Stimulated activated CD8-positive, alpha-beta memory T cell treated with anti-CD3 and anti-CD28 coated beads, Interleukin-2, amount 100 ng/mL, for 1 hour (primary cell): ENCODE data around the gene SLC35D2.
"Not testable (repeated sequence)": the region's sequence is repeated elsewhere in the genome, so short reads cannot be mapped to it uniquely, and the experiment has no call there.

Experiments used
- DNase-seq, 2 donors: peaks; one replicate each; pipeline ENCODE4 v3.0.0-alpha.2; 2020; ENCODE audit warnings: low read depth in 2 of 2

Gene SLC35D2

DNA sequence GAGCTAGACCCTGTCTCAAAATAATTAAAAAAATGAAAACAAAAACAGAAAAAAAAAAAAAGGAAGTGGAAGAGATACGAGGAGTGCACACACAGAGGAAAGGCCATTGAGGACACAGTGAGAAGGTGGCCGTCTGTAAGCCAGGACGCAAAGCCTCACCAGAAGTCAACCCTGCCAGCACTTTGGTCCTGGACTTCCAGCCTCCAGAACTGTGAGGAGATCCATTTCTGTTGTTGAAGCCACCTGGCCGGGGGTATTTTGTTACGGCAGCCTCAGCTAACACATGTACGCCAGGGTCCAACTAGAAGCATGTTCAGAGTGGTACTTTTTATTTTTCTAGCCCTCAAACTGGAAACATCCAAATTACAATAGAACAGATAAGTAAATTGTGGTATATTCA lies 21.8 kb downstream of the SLC35D2 start:
- no peak for DNase-seq

DNA sequence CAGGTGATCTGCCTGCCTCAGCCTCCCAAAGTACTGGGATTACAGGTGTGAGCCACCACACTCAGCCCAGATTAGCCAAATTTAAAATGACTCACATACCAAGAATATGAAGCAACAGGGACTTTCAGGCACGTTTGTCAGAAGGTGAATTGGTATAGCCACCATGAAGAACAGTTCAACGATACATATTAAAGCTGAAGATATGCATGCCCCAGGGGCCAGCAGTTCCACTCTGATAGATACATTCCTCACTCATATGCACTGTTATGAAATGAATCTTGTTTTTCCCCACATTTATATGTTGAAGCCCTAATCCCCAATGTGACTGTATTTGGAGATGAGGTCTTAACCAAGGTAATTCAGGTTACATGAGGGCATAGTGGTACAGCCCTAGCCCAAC lies 22.5 kb downstream of the SLC35D2 start:
- no peak for DNase-seq

DNA sequence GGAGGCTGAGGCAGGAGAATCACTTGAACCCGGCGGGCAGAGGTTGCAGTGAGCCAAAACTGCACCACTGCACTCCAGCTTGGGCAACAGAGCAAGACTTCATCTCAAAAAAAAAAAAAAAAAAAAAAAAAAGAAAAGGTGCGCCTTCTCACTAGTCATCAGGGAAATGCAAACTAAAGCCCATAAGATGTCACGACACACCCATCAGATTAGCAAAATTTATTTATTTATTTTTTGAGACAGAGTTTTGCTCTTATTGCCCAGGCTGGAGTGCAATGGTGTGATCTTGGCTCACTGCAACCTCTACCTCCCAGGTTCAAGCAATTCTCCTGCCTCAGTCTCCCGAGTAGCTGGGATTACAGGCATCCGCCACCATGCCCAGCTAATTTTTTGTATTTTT lies 23.0 kb downstream of the SLC35D2 start:
- DNase-seq: not testable (repeated sequence)

DNA sequence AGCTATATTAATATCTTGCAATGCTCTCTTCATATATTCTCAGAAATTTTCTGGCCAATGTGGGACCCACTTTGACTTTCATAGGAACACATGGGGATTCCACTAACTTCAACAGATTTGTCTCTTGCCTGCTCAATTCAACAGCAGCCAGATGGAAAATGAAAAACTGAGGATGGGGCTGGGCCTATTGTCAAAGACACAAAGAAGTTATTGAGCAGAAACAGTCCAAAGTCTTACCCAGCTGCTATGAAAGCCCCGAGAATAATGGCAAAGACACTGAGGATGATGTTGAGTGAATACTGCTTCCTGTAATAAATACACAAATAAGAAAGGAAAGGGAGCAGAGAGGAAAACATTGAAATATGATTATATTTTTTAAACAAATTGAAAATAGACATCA lies 32.6 kb downstream of the SLC35D2 start:
- no peak for DNase-seq

DNA sequence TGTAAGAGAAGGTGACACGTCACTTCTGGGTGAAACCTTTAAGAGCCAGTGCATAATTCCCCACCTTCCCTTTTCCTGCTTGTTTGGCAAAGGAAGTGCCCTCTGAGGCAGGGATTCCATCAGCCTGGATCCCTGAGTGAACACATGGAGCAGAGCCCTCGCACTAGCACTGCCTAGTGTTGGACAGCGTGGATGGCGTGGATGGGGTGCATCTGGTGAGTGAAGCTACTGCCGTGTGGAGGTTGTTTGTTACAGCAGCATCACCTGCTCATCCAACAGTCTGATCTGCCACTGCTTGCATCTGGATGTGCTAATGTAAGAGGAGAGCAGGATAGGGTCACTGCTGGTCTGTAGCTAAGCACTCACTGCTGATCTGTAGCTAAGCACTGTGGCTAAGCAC lies 35.2 kb downstream of the SLC35D2 start:
- DNase-seq: no peak

DNA sequence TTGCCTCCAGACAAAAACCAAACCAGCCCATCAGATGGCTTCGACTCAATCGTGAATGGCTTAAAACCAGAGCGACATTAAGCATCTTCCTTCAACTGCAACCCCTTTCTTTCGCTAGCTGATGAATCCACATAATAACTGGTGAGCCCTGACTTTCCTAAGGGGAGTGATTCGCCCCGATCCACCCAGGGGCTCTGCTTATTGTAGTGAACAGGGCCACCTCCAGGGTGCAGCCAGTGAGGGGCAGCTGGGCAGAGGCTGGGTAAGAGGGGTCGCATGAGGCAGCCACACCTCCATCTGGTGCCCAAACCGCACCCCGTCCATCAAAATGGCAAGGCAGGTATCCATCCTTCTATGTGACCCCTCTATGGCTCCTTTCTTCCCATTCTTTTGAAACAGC lies 38.0 kb downstream of the SLC35D2 start:
- no peak for DNase-seq

DNA sequence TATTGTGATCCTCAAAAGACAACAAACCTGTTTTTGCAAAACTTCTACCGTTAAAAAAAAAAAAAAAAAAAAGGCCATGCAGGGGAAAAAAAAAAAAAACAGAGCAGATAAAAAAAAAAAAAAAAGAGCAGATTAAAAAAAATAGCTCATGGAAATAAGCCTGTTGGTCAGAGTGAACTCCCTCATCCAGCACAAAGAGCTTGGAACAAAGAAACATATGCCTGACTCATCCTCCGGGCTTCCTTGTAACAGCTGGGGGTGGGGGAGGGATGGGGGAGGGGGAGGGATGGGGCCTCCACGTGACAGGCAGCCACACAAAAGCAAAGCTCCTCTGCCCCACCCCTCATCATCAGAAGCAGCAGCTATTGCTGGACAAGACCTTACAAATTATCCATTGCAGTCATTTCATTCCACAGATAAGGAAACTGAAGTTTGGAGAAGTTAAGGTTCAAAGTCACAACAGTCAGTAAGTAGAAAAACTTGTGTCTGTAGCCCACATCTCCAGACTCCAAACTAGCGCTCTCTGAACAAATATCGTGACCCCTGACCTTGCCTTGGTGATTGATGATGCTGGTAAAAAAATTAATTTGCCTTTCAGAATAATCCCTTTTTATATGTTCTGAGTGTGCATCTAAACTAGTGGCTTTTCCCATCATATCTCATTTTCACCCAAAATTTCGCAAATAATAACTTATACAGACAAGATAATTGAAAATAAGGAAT lies 38.9 kb downstream of the SLC35D2 start:
- no peak for DNase-seq

DNA sequence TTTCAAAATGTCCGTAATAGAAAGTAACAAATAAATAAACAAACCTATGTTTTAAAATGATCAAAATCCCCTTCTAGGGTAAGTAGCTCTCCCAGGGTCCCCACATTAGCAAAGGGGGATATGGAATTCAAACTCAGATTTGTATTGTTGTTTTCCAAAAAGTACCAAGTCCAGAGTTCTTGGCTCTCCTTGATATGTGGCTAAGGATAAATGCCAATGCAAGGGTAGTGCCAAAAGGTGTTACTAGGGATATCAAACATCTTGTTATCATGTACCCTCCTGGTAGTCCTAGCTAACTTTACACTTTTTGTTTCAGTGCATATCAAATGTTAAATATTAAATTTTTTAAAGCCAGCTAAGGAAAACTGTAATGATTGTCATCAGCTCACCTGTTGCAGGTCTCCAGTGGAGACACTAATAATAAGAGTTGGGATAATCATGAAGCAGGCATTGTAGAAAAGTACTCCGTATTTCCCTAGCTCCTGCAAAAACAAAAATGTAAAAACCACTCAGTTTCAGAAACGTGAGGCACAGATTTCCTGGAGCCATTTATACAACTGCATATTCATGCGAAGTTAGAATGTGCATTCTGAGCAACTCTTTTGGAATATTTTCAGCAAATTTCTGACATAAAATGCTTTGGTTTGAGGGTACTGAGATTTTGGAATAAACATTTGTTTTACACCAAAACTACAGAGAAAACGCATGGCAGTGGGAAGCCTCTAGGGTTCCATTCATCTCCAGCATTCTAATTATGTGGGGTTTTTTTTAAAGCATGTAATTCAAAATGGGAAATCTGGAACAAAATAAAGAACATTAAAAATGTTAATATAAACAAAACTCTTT lies 39.8 kb downstream of the SLC35D2 start:
- DNase-seq: no peak

DNA sequence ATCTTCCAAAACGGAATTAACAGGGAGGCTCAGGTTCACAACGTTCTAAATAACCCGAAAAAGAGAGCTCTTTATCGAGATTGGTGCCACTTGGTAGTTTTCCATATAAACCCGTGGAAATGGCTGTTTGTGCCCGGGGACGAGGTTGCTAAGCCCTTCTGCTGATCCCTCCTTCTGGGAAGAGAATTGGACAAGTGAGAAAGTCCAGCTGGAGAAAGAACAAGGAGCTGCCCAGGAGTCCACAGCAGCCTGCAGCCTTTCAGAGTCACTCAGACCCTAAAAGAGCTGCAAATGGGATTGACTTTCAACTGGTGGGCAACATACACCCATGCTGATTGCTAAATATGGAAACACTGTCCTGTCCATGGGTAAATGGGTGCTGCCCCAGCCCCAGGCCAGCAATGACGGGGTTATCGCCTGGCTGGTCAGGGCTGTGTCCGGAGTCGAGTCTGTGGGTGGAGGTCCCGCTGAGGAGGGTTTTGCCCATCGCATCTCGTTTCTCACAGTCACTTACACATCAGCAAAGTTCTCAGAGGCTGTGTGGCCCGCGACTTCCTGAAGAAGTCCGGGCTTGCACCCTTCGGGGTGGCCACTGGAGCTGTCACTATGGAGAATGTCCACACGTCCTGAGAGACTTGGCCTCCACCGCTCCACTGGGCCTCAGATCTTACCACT lies 40.8 kb downstream of the SLC35D2 start:
- no peak for DNase-seq

DNA sequence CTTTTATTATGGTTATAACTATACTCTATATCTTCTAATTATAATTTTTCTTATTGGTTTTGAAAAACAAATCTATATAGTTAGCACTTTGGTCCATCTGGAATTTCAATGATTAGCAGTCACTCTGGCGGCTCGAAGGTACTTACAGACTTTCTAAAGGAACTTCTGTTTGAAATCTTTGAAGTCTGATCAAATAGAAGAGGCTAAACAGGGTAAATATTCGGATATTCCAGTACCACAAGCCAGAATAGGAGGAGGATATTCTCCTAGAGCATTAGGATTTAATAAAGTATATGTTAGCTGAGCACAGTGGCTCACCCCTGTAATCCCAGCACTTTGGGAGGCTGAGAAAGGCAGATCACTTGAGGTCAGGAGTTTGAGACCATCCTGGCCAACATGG lies 42.8 kb downstream of the SLC35D2 start:
- DNase-seq: no peak

DNA sequence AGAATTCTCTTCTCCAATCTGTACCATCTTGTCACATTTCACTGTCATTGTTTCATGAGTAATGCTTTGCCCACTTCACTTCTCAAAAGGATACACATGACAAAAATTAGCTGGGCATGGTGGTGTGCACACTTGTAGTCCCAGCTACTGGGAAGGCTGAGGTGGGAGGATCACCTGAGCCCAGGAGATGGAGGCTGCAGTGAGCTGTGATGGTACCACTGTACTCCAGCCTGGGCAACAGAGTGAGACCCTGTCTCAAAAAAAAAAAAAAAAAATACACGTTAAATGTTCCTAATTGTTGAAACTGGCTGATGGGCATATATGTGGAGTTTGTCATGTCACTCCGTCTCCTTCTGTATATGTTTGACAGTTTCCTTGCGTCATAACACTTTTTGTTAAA lies 45.2 kb downstream of the SLC35D2 start:
- no peak for DNase-seq

DNA sequence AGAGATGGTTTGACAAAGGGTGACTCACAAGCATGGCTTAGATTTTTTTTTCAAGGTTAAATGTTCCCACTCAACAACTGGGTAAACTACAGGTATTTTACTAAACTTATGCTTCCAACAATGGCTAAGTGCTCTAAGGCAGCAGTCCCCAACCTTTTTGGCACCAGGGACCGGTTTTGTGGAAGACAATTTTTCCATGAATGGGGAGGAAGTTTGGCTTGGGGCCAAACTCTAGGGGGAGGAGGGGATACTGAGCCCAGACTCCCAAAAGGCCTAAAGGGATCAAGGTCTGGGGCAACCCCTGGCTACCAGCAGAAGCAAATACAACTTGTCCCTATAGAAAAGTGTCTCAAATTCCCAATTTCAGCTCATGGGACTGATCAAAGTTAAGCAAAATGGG lies 49.6 kb downstream of the SLC35D2 start:
- DNase-seq: no peak

DNA sequence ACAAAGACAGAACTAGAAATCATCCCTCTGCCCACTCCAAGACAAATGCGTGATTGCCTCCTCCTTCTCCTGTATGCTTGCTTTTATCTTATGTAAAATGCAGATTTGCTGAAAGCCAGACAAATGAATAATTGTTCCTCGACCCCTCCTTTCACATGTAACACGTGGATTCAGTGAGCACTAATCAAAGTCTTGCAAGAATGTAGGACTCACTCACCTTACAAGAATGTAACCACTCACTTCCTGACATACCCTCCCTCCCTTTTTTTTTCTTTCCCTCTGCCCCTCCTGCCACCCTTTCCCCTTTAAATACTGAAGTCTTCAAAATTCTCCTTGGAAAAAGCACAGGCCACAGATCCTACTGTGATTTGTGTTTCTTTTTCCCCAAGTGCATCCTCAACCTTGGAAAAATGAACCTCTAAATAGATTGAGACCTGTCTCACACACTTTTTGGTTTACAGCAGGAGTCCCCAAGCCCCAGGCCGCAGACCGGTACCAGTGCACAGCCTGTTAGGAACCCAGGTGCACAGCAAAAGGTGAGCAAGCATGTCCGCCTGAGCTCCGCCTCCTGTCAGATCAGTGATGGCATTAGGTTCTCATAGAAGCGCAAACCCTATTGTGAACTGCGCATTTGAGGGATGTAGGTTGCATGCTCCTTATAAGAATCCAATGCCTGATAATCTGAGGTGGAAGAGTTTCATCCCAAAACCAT lies 52.1 kb downstream of the SLC35D2 start:
- no peak for DNase-seq

DNA sequence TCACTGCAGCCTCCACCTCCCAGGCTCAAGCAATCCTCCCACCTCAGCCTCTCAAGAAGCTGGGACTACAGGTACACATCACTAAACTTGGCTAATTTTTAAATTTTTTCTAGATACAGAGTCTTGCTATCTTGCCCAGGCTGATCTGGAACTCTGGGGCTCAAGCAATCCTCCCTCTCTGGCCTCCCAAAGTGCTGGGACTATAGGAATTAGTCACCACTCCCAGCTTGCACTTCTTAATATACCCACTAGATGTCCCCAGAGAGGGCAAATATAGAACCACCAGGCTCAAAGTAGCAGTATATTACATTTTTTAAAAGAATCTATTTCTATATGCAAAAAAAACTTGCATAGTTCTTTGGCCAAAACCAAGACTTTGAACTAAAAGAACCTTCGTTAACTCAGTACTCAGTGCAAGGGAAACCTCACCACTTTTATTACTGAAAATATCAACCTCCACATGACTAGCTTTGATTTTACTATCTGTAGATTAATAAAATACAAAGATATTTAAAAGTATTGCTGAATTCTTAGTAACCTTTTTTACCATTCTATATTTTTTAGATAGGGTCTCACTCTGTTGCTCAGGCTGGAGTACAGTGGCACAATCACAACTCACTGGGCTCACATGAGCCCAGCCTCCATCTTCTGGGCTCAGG lies 55.7 kb downstream of the SLC35D2 start:
- DNase-seq: no peak

DNA sequence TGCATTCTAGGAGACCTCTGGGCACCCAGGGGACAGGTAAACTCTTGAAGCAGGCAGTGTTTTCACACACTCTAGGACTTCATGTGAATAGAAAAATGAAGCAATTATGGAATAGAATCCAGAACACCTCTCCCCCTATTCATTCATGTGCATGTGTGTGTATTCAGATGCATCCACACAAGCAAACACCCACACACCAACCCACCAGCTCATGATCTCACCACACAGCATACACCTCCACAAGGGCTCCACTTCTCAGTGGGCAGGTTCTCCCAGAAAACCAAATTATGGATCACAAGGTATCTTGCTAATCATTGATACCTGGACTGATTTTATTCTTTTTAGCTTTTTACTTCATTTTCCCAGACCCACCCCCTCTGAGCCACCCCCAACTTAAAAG lies 60.3 kb downstream of the SLC35D2 start:
- no peak for DNase-seq

DNA sequence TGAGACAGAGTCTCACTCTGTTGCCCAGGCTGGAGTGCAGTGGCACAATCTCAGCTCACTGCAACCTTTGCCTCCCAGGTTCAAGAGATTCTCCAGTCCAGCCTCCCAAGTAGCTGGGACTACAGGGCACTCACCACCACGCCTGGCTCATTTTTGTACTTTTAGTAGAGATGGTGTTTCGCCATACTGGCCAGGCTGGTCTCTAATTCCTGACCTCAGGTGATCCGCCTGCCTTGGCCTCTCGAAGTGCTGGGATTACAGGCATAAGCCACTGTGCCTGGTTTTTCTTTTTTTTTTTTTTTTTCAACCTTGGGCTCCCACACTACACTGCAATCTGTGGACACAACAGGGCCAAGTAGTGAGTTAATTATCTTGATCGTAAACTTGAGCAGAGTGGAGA lies 60.8 kb downstream of the SLC35D2 start:
- DNase-seq: not testable (repeated sequence)

DNA sequence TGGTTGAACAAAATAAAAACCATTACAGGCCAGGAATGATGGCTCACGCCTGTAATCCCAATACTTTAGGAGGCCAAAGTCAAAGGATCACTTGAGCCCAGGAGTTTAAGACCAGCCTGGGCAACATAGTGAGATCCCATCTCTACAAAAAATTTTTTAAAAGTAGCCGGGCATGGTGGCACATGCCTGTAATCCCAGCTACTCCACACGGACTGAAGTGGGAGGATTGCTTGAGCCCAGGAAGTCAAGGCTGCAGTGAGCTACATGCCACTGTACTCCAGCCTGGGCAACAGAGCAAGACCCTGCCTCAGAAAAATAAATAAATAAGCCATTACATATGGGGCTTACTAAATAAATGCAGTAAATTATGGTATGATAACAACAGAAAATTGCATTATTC lies 61.3 kb downstream of the SLC35D2 start:
- not testable (repeated sequence) for DNase-seq

DNA sequence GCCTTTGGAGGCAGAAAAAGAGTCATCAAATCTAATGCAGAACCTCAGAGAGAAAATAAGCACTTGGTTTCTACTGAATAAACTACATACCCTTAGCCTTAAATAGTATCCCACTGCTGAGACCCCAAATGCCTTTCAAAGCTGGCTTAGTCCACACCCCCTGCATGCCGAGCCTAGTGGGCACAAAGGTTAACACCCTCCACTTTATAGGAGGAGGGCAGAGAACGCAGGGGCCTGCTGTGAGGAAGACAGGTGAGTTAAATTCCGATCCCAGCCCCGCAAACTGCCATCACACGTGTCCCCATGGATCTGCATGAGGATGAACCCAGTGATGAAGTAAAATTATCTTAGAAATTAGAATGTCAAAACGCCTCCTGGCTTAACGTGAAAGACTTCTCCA lies 62.0 kb downstream of the SLC35D2 start:
- no peak for DNase-seq

DNA sequence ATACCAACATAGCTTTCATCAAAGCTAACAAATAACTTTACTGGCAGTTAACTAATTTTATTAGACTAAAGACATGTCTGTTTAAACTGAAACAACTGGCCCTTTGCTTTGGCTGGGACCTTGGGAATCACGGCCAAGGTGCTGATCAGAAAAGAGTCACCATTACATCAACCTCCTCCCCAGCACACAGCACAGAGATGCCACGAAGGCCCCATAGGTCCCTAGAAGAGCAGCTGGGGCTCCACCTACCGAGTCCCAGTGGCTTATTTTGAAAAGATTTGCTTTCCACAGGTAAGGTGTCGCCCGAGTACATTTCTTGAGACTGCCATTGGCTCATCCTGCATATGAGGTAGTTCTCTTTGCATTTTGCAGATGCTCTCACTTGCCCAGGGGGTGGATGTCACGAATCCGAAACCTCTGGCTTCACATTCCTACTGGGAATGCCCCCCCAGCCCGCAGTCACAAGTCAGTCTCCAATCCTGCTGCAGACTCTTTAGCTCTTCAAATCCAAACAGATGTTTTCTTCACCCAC lies 62.7 kb downstream of the SLC35D2 start:
- DNase-seq: no peak

DNA sequence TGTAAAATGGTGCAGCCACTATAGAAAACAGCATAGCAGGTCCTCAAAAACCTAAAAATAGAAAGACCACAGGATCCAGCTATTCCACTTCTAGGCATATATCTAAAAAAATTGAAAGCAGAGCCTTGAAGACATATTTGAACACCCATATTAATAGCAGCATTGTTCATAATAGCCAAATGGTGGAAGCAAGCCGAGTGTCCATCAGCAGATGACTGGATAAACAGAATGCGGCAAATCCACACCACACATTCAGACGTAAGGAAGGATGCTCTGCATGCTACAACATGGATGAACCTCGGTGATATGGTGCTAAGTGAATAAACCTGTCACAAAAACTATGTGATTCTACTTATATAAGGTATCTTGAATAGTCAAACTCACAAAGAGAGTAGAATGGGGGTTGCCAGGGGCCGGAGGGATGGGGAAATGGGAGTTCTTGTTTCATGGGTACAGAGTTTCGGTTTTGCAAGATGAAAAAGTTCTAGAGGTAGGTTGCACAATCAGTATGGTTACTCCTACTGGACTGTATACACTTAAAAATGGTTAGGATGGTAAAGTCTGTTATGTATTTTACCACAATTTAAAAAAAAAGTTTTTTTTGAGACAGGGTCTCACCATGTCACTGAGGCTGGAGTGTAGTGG lies 64.5 kb downstream of the SLC35D2 start:
- DNase-seq: no peak
